Skeletal muscle satellite cell (primary cell): Measurements from ENCODE around the gene U2SURP.

ENCODE experiments used
- H3K27me3 ChIP-seq: 2 replicates; pipeline ENCODE4 v1.7.0; 2013; ENCODE audit warnings: low read length; ENCODE audit not compliant: control insufficient read depth, insufficient read depth
- H3K36me3 ChIP-seq: 2 replicates; pipeline ENCODE4 v1.7.0; 2013; ENCODE audit warnings: mild to moderate bottlenecking, control low read depth, low read length; ENCODE audit not compliant: insufficient read depth
- H3K4me1 ChIP-seq: 2 replicates; pipeline ENCODE4 v1.7.0; 2013; ENCODE audit warnings: low read length; ENCODE audit not compliant: control insufficient read depth, insufficient read depth
- H3K4me2 ChIP-seq: 2 replicates; pipeline ENCODE4 v1.7.0; 2013; ENCODE audit warnings: mild to moderate bottlenecking, low read length
- H3K4me3 ChIP-seq: 2 replicates; pipeline ENCODE4 v1.7.0; 2013; ENCODE audit warnings: low read length
- H3K9ac ChIP-seq: 2 replicates; pipeline ENCODE4 v1.7.0; 2013; ENCODE audit warnings: mild to moderate bottlenecking, low read depth, low read length, moderate library complexity
- H3K9me3 ChIP-seq: replicated peaks from 2 replicates; pipeline ENCODE4 v1.7.0; 2013; ENCODE audit warnings: mild to moderate bottlenecking, control low read depth, low read length

U2SURP gene

DNA sequence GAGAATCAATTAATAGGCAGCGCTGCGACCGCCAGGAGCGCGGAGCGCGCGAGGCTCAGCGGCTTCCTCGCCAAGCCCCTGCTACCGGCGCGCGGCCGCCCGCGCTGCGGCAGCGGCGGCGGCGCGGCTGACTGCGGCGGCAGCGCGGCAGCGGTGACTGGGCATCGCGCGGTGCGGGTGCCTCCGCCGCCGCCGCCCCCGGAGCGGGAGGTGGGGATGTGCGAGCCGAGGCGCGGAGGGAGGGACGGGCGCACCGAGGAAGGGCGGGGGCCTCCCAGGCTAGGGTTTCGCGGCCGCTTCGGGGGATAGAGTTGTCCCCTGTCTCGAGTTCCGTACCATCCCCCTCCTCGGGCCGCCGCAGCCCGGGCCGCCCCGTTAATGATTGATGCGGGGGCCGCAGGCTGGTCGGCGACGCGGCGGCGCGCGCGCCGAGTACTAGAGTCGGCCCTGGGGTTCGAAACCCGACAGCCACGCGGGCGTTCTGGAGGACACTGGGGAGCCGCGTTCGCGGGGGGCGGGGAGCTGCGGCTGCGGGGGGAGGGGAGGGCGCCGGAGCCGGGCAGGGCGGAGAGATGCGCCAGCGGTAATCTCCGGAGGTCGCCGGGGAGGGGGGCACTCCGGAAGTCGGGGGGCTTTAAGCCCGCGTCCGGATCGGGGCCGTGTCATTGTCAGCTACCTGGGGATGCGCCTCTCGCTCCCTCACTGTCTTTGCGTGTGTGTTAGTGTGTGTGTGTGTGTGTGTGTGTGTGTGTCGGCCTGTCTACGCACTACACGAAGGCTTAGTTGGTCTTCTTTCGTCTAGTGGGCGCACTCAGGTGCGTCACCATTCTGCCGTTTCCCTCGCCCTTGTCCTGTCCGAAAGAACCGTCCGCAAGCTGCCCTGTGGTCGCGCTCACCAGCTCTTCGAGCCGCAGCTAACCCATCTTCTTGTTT lies 37.6 kb upstream of the U2SURP start, which contains the start of gene PAQR9:
Gene PAQR9, minus strand, starts transcription at position 159 of the 933 bp plus-strand sequence. CDS start 338 bp downstream, outside the sequence.
- Histone ChIP-seq H3K36me3 (no peaks in the 10 kb centered on the region), H3K9ac (peak within 1 kb of the TSS; percentile 51), H3K4me3 (peak within 1 kb of the TSS; percentile 71), H3K4me2 (peak within 1 kb of the TSS; percentile 85), H3K4me1 (peaks cover 3% of the 10 kb centered on the region), H3K27me3 (peaks cover 52% of the 10 kb centered on the region), H3K9me3 (no peaks in the 10 kb centered on the region)

DNA sequence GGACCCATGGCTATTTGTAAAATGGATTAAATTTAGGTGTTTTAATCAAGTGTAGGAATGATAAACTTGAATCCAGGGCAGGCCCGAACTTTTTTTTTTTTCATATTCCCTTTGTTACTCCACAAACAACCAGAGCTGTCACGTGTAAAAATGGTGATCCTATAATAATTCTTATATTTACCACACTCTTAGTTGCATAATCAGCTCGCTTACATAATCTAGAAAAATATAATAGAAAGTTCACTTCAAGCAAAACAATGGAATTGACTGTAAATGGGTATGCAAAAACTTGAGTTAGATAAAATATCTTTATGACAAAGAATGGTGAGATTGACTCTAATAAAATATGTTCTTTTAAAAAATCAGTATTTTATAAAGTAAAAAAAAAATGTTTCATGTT lies 35.8 kb upstream of the U2SURP start:
- Histone ChIP-seq H3K4me1 (no peaks in the 10 kb centered on the region), H3K9ac (no peak overlapping the region), H3K4me2 (no peak overlapping the region), H3K36me3 (no peaks in the 10 kb centered on the region), H3K27me3 (peaks cover 41% of the 10 kb centered on the region), H3K4me3 (no peak overlapping the region), H3K9me3 (no peaks in the 10 kb centered on the region)

DNA sequence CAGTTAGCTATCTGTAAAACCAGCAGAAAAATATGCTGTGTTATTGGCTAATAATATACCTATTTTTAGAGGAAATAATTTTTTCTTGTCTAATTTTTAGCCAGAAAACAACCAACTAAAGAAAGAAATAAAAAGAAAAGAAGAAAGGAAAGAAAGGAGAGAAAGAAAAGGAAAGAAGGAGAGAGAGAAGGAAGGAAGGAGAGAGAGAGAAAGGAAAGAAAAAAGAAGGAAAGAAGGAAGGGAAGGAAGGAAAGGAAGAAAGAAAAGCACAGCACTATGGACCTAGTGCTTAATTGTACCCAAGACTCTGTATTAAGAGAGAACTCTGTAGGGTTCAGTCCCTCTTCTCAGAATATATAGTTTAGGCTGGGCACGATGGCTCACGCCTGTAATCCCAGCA lies 34.6 kb upstream of the U2SURP start:
- Histone ChIP-seq H3K4me3 (no peak overlapping the region), H3K36me3 (no peaks in the 10 kb centered on the region), H3K4me2 (no peak overlapping the region), H3K27me3 (peaks cover 30% of the 10 kb centered on the region), H3K4me1 (no peaks in the 10 kb centered on the region), H3K9ac (no peak overlapping the region), H3K9me3 (no peaks in the 10 kb centered on the region)

DNA sequence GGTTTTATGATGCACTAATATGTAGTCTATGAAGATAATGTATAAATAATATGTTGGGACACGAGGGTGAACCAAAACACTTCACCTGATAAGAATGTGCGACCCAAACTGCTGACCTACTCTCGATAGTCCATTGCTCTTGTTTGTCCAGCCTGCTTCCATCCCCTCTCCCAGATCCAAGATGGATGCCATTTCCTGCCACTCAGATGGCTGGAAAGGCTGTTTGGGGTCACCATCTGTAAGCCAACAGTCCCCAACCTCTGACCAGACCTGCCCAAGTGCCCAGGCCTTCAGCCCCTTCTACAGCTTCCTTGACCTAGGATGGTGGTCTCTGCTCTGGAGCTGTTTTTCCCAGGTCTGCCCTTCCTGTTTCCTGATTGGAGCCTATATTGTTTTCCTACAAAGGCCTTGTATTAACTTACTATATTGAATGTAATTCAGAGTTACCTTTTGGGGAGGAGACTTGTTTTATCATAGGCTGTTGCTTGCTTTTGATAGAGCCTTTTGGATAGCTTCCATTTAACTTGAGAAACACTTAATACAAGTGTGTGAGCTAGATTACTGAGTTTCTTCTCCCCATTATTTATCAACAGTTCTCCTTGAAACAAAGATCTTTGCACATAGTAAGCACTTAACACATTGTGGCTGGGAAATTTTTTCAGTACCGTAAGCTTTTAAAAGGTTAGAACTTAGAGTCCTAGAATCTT lies 32.9 kb upstream of the U2SURP start:
- Histone ChIP-seq H3K4me2 (no peak overlapping the region), H3K27me3 (peaks cover 23% of the 10 kb centered on the region), H3K9ac (no peak overlapping the region), H3K4me3 (no peak overlapping the region), H3K4me1 (no peaks in the 10 kb centered on the region), H3K36me3 (no peaks in the 10 kb centered on the region), H3K9me3 (no peaks in the 10 kb centered on the region)

DNA sequence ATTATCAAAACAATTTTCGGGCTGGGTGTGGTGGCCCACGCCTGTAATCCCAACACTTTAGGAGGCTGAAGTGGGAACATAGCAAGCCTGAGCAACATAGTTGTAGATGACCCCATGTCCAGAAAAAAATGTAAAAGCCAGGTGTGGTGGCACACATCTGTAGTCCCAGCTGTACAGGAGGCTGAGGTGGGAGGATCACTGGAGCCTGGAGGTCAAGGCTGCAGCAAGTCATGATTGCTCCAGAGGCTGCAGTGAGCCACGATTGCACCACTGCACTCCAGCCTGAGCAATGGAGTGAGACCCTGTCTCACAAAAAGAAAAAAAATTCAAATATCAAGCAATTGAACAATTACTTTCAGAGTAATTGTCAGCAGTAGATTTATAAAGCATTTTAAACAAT lies 29.9 kb upstream of the U2SURP start:
- Histone ChIP-seq H3K27me3 (peaks cover 10% of the 10 kb centered on the region), H3K9me3 (no peaks in the 10 kb centered on the region), H3K4me3 (no peak overlapping the region), H3K9ac (no peak overlapping the region), H3K4me1 (peaks cover 4% of the 10 kb centered on the region), H3K36me3 (no peaks in the 10 kb centered on the region), H3K4me2 (no peak overlapping the region)

DNA sequence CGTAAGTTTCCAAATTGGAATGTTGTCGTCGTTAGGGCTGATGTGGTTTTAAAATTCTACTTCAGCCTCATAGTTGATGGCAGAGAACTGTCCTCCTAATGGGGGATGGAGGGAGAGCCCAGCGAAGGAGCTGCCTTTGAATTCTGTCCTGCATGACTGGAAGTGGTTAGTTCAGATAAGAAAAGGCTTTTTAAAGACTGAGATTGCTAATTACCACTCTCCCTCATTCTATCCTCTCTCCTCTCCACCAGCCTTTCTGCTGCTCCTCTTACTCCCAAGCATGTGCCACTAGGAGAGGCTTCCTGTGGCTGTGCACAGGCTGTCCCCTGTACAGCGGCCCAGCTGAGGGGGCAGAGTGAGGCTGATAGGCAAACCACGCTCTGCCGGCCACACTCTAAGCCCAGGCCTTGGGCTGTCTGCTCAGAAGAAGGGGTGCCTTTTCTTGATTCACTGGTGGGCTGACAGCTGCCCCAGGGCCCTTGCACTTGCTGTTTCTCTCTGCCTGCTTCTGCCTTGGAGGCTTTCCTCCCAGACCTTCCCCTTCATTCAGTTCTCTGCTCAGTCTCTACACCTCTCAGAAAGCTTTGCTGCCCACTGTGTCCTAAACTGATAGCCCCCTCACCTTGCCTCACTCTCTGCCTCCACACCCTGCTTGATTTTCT lies 29.1 kb upstream of the U2SURP start:
- H3K9ac ChIP-seq: no peak overlapping the region

DNA sequence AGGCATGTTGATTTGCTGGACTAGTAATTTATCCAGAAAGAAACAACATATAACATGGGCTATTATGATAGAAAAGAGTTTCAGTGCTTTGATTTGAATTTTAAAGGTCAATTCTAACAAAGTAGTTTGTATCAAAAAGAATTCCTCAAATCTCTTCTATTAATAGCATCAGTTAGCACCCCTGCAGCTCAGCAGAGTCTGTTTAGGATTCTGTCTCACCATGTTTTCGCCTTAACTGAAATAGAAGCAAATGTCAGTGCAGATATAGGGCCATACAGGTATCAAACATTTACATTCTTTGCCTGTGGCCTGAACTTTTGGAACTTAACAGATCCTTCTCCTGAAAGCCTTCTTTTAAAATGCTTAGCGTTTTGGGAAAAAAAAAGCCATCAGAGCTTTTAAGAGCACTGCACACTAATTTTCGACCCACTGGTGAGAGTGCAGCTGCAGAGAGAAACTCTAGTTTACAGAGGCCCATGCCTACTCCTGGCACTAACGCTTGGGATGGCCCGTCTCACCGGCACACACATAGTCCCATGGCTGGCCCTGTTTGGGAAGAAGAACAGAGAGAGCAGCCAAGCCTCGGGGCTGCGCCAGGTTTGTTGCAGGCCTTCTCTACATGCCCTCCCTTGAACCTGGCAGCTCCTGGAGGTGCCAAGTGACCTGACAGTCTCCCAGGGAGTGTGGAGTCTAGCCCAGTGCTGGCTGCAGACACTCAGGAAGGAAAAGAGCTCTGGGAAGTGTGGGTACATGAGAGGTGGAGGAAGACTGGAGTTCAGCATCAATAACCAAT lies 28.0 kb upstream of the U2SURP start:
- Histone ChIP-seq H3K4me1 (peaks cover 15% of the 10 kb centered on the region), H3K4me3 (no peak overlapping the region), H3K27me3 (peaks cover 6% of the 10 kb centered on the region), H3K36me3 (no peaks in the 10 kb centered on the region), H3K4me2 (no peak overlapping the region), H3K9ac (no peak overlapping the region), H3K9me3 (no peaks in the 10 kb centered on the region)

More for the DNA sequence above, 29.1 kb upstream of the U2SURP start:
- Histone ChIP-seq H3K27me3 (peaks cover 6% of the 10 kb centered on the region), H3K4me1 (peaks cover 12% of the 10 kb centered on the region), H3K4me2 (no peak overlapping the region), H3K9me3 (no peaks in the 10 kb centered on the region), H3K36me3 (no peaks in the 10 kb centered on the region), H3K4me3 (no peak overlapping the region)

DNA sequence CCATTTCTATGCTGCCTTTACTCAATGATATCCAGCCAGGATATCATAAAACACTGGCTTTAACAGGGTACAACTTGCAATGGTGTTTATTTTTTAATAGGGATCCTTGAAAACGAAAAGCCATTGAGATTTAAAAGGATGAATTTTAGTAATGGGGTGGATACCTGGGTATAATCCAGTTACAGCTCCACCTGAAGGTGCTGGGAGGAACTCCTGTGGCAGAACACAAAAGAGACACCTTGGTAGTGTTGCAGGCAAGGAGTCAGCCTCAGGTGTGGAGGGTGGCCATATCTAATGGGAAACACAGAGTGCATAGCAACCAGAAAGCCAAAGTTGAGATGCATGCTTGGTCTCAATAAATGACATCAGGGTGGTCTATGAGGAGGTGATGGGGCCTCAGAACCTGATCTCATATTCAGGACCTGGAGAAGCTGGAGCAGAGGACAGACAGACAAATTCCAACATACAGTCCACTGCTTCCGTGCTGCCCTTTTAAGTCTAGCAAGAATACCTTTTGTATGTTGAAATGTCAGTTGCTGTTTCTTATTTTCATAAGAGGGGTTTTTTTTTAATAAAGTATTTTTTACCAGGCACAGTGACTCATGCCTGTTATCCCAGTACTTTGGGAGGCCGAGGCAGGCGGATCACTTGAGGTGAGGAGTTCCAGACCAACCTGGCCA lies 25.9 kb upstream of the U2SURP start:
- Histone ChIP-seq H3K4me3 (no peak overlapping the region), H3K4me2 (no peak overlapping the region), H3K9ac (no peak overlapping the region), H3K27me3 (peaks cover 6% of the 10 kb centered on the region), H3K36me3 (no peaks in the 10 kb centered on the region), H3K9me3 (no peaks in the 10 kb centered on the region), H3K4me1 (peaks cover 15% of the 10 kb centered on the region)

DNA sequence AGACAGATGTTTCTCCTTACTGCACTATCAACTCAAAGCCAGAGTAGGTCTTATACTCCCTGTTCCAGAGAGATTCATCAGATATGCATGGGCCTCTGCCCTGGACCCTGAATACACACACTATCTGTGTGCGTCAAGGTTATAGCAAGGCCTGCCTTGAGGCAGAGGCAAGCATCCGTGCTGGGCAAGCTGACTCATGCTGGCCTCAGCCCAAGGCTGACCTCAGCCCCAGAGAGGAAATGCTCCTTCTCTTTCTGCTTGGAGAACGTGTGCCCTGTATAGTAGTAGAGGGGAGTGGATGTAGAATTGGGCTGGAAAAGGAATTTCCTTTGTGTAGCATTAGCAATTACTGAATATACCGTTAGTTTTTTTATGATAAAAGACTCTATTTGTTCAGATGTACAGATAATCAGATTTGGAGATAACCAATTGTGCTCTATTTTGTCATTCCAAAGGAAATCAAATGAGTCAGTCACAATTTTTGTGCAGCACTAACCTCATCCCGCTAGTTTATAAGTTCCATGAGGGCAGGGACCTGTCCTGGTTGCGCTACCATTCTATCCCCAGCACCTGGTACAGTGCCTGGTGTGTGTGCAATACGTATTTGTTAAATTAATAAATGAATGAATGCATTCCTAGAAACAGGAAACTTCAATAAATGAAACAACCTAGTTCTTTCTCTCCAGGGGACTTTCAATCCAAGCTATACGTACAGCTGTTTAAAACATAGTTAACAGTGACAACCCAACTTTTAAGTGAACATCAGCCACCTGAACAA lies 24.6 kb upstream of the U2SURP start:
- Histone ChIP-seq H3K4me1 (peaks cover 15% of the 10 kb centered on the region), H3K9me3 (no peaks in the 10 kb centered on the region), H3K9ac (no peak overlapping the region), H3K4me3 (no peak overlapping the region), H3K27me3 (peaks cover 6% of the 10 kb centered on the region), H3K36me3 (no peaks in the 10 kb centered on the region), H3K4me2 (peak overlapping the region; percentile 28)

DNA sequence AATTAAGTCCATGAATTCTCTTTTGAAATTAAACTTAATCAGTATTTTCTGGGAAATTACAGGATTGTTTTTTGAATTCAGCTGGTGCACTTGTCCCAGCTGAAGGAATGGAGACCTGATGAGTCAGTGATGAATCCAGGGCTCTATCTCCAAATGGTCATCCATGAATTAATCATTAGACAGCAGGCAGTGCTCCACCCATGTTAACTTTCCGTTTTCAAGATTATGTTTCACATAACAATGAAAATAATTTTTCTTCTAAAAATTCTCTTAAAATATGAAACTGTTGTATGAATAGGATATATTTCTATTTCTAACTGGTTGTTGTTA lies 24.0 kb upstream of the U2SURP start:
- Histone ChIP-seq H3K9me3 (no peaks in the 10 kb centered on the region), H3K4me2 (no peak overlapping the region), H3K9ac (no peak overlapping the region), H3K36me3 (no peaks in the 10 kb centered on the region), H3K4me3 (no peak overlapping the region), H3K27me3 (peaks cover 2% of the 10 kb centered on the region), H3K4me1 (peaks cover 15% of the 10 kb centered on the region)
